ENCODE results near the gene LRRC47. TPM values are rescaled to one million over a fixed set of nuclear protein-coding genes. Genes with fewer than 3 reads are reported as not detected.

LRRC47 gene
- total RNA-seq, 1 experiment from 2014 or later = 113 TPM

- H3K27me3 ChIP-seq (ENCODE audit: control insufficient read depth, insufficient read depth, low read length) = peaks cover 11% of the 10 kb centered on the region; the same call in 1 of the 2 replicates
- no peak overlapping the region for H3K4me3 ChIP-seq (ENCODE audit: insufficient read depth, low read depth, low read length)
- H3K36me3 ChIP-seq (replicated peaks; ENCODE audit: control insufficient read depth, insufficient read depth, low read length) = peaks cover 2% of the 10 kb centered on the region; the same call in 1 of the 2 replicates
- DNase-seq = no peak
Observed at GRCh38 chr1:3774276-3774945, 21.9 kb downstream of the LRRC47 start.

- DNase-seq = no peak
- Histone ChIP-seq H3K4me3 (ENCODE audit: insufficient read depth, low read depth, low read length) (no peak overlapping the region), H3K36me3 (replicated peaks; ENCODE audit: control insufficient read depth, insufficient read depth, low read length) (no peaks in the 10 kb centered on the region; the same call in 1 of the 2 replicates), H3K27me3 (ENCODE audit: control insufficient read depth, insufficient read depth, low read length) (peaks cover 11% of the 10 kb centered on the region; the same call in 1 of the 2 replicates)
Observed at GRCh38 chr1:3773572-3774275, 22.6 kb downstream of the LRRC47 start.

- Histone ChIP-seq H3K36me3 (replicated peaks; ENCODE audit: control insufficient read depth, insufficient read depth, low read length) (no peaks in the 10 kb centered on the region; the same call in 1 of the 2 replicates), H3K27me3 (ENCODE audit: control insufficient read depth, insufficient read depth, low read length) (peaks cover 11% of the 10 kb centered on the region), H3K4me3 (ENCODE audit: insufficient read depth, low read depth, low read length) (peak within 1 kb of the TSS; percentile 70)
- no peak for DNase-seq
Observed at GRCh38 chr1:3772715-3773571, 23.4 kb downstream of the LRRC47 start, which contains the start of gene SMIM1. SMIM1 (plus strand) TSS chr1:3772749; CDS start chr1:3775374, 2,625 bp downstream.

- DNase-seq = peak; percentile 100
- Histone ChIP-seq H3K27me3 (ENCODE audit: control insufficient read depth, insufficient read depth, low read length) (peaks cover 11% of the 10 kb centered on the region), H3K4me3 (ENCODE audit: insufficient read depth, low read depth, low read length) (peak overlapping the region; percentile 70), H3K36me3 (replicated peaks; ENCODE audit: control insufficient read depth, insufficient read depth, low read length) (no peaks in the 10 kb centered on the region; the same call in 1 of the 2 replicates)
Observed at GRCh38 chr1:3772027-3772714, 24.1 kb downstream of the LRRC47 start.

- peak overlapping the region; percentile 70 for H3K4me3 ChIP-seq (ENCODE audit: insufficient read depth, low read depth, low read length)
- peaks cover 11% of the 10 kb centered on the region for H3K27me3 ChIP-seq (ENCODE audit: control insufficient read depth, insufficient read depth, low read length)
- DNase-seq = peak; percentile 85
- no peaks in the 10 kb centered on the region; the same call in 1 of the 2 replicates for H3K36me3 ChIP-seq (replicated peaks; ENCODE audit: control insufficient read depth, insufficient read depth, low read length)
Observed at GRCh38 chr1:3771108-3772026, 24.9 kb downstream of the LRRC47 start.

- Histone ChIP-seq H3K36me3 (replicated peaks; ENCODE audit: control insufficient read depth, insufficient read depth, low read length) (no peaks in the 10 kb centered on the region; the same call in 1 of the 2 replicates), H3K4me3 (ENCODE audit: insufficient read depth, low read depth, low read length) (no peak overlapping the region), H3K27me3 (ENCODE audit: control insufficient read depth, insufficient read depth, low read length) (peaks cover 11% of the 10 kb centered on the region)
- DNase-seq = no peak
Observed at GRCh38 chr1:3770047-3770765, 26.1 kb downstream of the LRRC47 start.

- peaks cover 11% of the 10 kb centered on the region for H3K27me3 ChIP-seq (ENCODE audit: control insufficient read depth, insufficient read depth, low read length)
- no peak for DNase-seq
- no peaks in the 10 kb centered on the region; the same call in 1 of the 2 replicates for H3K36me3 ChIP-seq (replicated peaks; ENCODE audit: control insufficient read depth, insufficient read depth, low read length)
- H3K4me3 ChIP-seq (ENCODE audit: insufficient read depth, low read depth, low read length) = no peak overlapping the region
Observed at GRCh38 chr1:3768811-3769390, 27.4 kb downstream of the LRRC47 start.

- Histone ChIP-seq H3K36me3 (replicated peaks; ENCODE audit: control insufficient read depth, insufficient read depth, low read length) (no peaks in the 10 kb centered on the region; the same call in 1 of the 2 replicates), H3K4me3 (ENCODE audit: insufficient read depth, low read depth, low read length) (no peak overlapping the region), H3K27me3 (ENCODE audit: control insufficient read depth, insufficient read depth, low read length) (peaks cover 7% of the 10 kb centered on the region)
- DNase-seq = no peak
Observed at GRCh38 chr1:3767328-3767925, 28.9 kb downstream of the LRRC47 start.

GRCh38 chr1:3763351-3764125 lies 32.8 kb downstream of the LRRC47 start:
- H3K4me3 ChIP-seq (ENCODE audit: insufficient read depth, low read depth, low read length) = no peak overlapping the region
- DNase-seq = no peak
- no peaks in the 10 kb centered on the region; the same call in 1 of the 2 replicates for H3K36me3 ChIP-seq (replicated peaks; ENCODE audit: control insufficient read depth, insufficient read depth, low read length)
- no peaks in the 10 kb centered on the region; the same call in none of the 2 replicates for H3K27me3 ChIP-seq (ENCODE audit: control insufficient read depth, insufficient read depth, low read length)

- DNase-seq = no peak
- H3K36me3 ChIP-seq (replicated peaks; ENCODE audit: control insufficient read depth, insufficient read depth, low read length) = no peaks in the 10 kb centered on the region
- no peaks in the 10 kb centered on the region; the same call in 1 of the 2 replicates for H3K27me3 ChIP-seq (ENCODE audit: control insufficient read depth, insufficient read depth, low read length)
- H3K4me3 ChIP-seq (ENCODE audit: insufficient read depth, low read depth, low read length) = no peak overlapping the region
Observed at GRCh38 chr1:3762873-3763228, 33.4 kb downstream of the LRRC47 start.

- Histone ChIP-seq H3K36me3 (replicated peaks; ENCODE audit: control insufficient read depth, insufficient read depth, low read length) (no peaks in the 10 kb centered on the region), H3K4me3 (ENCODE audit: insufficient read depth, low read depth, low read length) (no peak overlapping the region), H3K27me3 (ENCODE audit: control insufficient read depth, insufficient read depth, low read length) (no peaks in the 10 kb centered on the region; the same call in 1 of the 2 replicates)
- DNase-seq = no peak
Observed at GRCh38 chr1:3762151-3762872, 34.0 kb downstream of the LRRC47 start.
